H1 (cell line): ENCODE measurements around the gene NKG7. TPM values are rescaled to one million over a fixed set of nuclear protein-coding genes. Genes with fewer than 3 reads are reported as not detected.

ENCODE experiments used
- CTCF ChIA-PET: fragments of 300-600 bp; sonication (Branson Sonifier 250); formaldehyde crosslinking; loops from one replicate; lab custom pipeline; 2021; ENCODE audit not compliant: partially characterized antibody; lab: Charles Lee
- POLR2A ChIA-PET: fragments of 300-600 bp; sonication (Branson Sonifier 250); formaldehyde crosslinking; loops from one replicate; lab custom pipeline; 2021; ENCODE audit warnings: inconsistent platforms; ENCODE audit not compliant: partially characterized antibody; lab: Charles Lee
- DNase-seq, 2 experiments: peaks; one replicate each; pipeline versions ENCODE4 v3.0.0 to v3.0.0-alpha.2; 2010 to 2022; ENCODE audit warnings: low spot score in 2 of 2, low read depth in 1 of 2, mixed read lengths in 1 of 2
- FAIRE-seq: peaks from 2 replicates; lab custom pipeline; 2011; peaks lifted over from hg19 to GRCh38; lab: Jason Lieb, UNC
- H2AFZ ChIP-seq: 2 replicates; pipeline ENCODE4 v1.8.1; 2012; ENCODE audit warnings: low read length, inconsistent platforms
- H2AK5ac ChIP-seq: 2 replicates; pipeline ENCODE4 v1.6.1; 2013; ENCODE audit warnings: low read depth, low read length
- H2BK120ac ChIP-seq: replicated peaks from 2 replicates; pipeline ENCODE3; 2013; ENCODE audit warnings: low read depth, low read length, inconsistent platforms
- H2BK12ac ChIP-seq: 2 replicates; pipeline ENCODE4 v1.6.1; 2013; ENCODE audit warnings: low read depth, low read length
- H2BK15ac ChIP-seq: 2 replicates; pipeline ENCODE4 v1.6.1; 2013; ENCODE audit warnings: low read length
- H2BK20ac ChIP-seq: 2 replicates; pipeline ENCODE4 v1.6.1; 2013; ENCODE audit warnings: low read length
- H2BK5ac ChIP-seq: 2 replicates; pipeline ENCODE4 v1.6.1; 2013; ENCODE audit warnings: low read depth, low read length
- H3K14ac ChIP-seq: 2 replicates; pipeline ENCODE4 v1.6.1; 2013; ENCODE audit warnings: inconsistent platforms; ENCODE audit not compliant: insufficient read length
- H3K18ac ChIP-seq: 2 replicates; pipeline ENCODE4 v1.6.1; 2013; ENCODE audit warnings: low read length; ENCODE audit errors: extremely low read depth
- H3K23ac ChIP-seq: 2 replicates; pipeline ENCODE4 v1.6.1; 2013; ENCODE audit warnings: inconsistent platforms; ENCODE audit not compliant: insufficient read length
- H3K23me2 ChIP-seq: 2 replicates; pipeline ENCODE4 v1.6.1; 2013; ENCODE audit warnings: low read depth, low read length
- H3K27ac ChIP-seq: 2 replicates; pipeline ENCODE4 v1.6.1; 2011; ENCODE audit warnings: low read depth, low read length, inconsistent platforms
- H3K27me3 ChIP-seq, 4 experiments: replicated peaks in 1 of 4; 1 replicate in 1 of 4; 2 replicates in 3 of 4; pipeline versions ENCODE4 v1.6.1 to v1.8.1; 2011 to 2013; ENCODE audit warnings: low read length in 3 of 4, mild to moderate bottlenecking in 3 of 4, inconsistent platforms in 2 of 4, mixed read lengths in 2 of 4, moderate library complexity in 1 of 4; ENCODE audit not compliant: control insufficient read depth in 3 of 4, insufficient read depth in 3 of 4; ENCODE audit errors: extremely low read depth in 1 of 4
- H3K36me3 ChIP-seq, 4 experiments: 2 replicates each; pipeline versions ENCODE4 v1.6.1 to v1.8.1; 2011 to 2013; ENCODE audit warnings: mild to moderate bottlenecking in 4 of 4, low read length in 3 of 4, moderate library complexity in 2 of 4, control low read depth in 1 of 4, inconsistent platforms in 1 of 4; ENCODE audit not compliant: insufficient read depth in 4 of 4, control insufficient read depth in 2 of 4
- H3K4ac ChIP-seq: replicated peaks from 2 replicates; pipeline ENCODE3; 2013; ENCODE audit warnings: low read length, low read depth, mixed read lengths, inconsistent platforms; ENCODE audit not compliant: insufficient read length
- H3K4me1 ChIP-seq, 4 experiments: replicated peaks in 1 of 4; 1 replicate in 1 of 4; 2 replicates in 3 of 4; pipeline versions ENCODE4 v1.6.1 to v1.8.1; 2011 to 2013; ENCODE audit warnings: low read length in 3 of 4, inconsistent platforms in 2 of 4, mixed read lengths in 1 of 4; ENCODE audit not compliant: insufficient read depth in 4 of 4, control insufficient read depth in 3 of 4
- H3K4me2 ChIP-seq, 2 experiments: 2 replicates each; pipeline versions ENCODE4 v1.6.1 to v1.8.1; 2011 to 2013; ENCODE audit warnings: low read depth in 2 of 2, low read length in 2 of 2, control low read depth in 1 of 2, inconsistent platforms in 1 of 2, mild to moderate bottlenecking in 1 of 2; ENCODE audit not compliant: insufficient read depth in 1 of 2
- H3K4me3 ChIP-seq, 4 experiments: fragments of 200-600, 300-600 bp in 1 of 4; sonication (generic), shearing (Covaris generic), sonication (Bioruptor Twin) in 1 of 4; 2 replicates each; pipeline versions ENCODE4 v1.5.1 to v1.8.1; 2011 to 2016; ENCODE audit warnings: low read length in 4 of 4, low read depth in 3 of 4, control low read depth in 2 of 4, inconsistent platforms in 2 of 4, mild to moderate bottlenecking in 2 of 4, mixed read lengths in 1 of 4, moderate library complexity in 1 of 4; ENCODE audit not compliant: insufficient read depth in 2 of 4; ENCODE audit errors: extremely low read depth in 1 of 4
- H3K56ac ChIP-seq: replicated peaks from 2 replicates; pipeline ENCODE3; 2013; ENCODE audit warnings: low read depth, mild to moderate bottlenecking, mixed read lengths, low read length, inconsistent platforms; ENCODE audit not compliant: insufficient read length
- H3K79me1 ChIP-seq: 2 replicates; pipeline ENCODE4 v1.6.1; 2013; ENCODE audit warnings: low read depth, low read length, control low read depth
- H3K79me2 ChIP-seq, 2 experiments: 2 replicates each; pipeline versions ENCODE4 v1.6.1 to v1.8.1; 2012 to 2013; ENCODE audit warnings: low read length in 2 of 2, mild to moderate bottlenecking in 2 of 2, inconsistent platforms in 1 of 2; ENCODE audit not compliant: insufficient read depth in 2 of 2, control insufficient read depth in 1 of 2
- H3K9ac ChIP-seq, 4 experiments: replicated peaks in 1 of 4; 1 replicate in 1 of 4; 2 replicates in 3 of 4; pipeline versions ENCODE4 v1.6.1 to v1.8.1; 2011 to 2013; ENCODE audit warnings: low read depth in 3 of 4, low read length in 3 of 4, control low read depth in 2 of 4, mild to moderate bottlenecking in 2 of 4, moderate library complexity in 2 of 4, inconsistent platforms in 1 of 4; ENCODE audit errors: extremely low read depth in 1 of 4
- H3K9me3 ChIP-seq, 2 experiments: 2 replicates each; pipeline versions ENCODE4 v1.6.1 to v1.8.1; 2012 to 2013; ENCODE audit warnings: mild to moderate bottlenecking in 2 of 2, moderate library complexity in 2 of 2, control low read depth in 1 of 2, inconsistent platforms in 1 of 2, low read depth in 1 of 2, low read length in 1 of 2, mixed read lengths in 1 of 2; ENCODE audit not compliant: insufficient read depth in 2 of 2
- H4K20me1 ChIP-seq, 2 experiments: replicated peaks in 1 of 2; 2 replicates each; pipeline versions ENCODE3 to v1.8.1; 2011 to 2013; ENCODE audit warnings: inconsistent platforms in 2 of 2, low read length in 2 of 2, mild to moderate bottlenecking in 1 of 2; ENCODE audit not compliant: insufficient read depth in 2 of 2, control insufficient read depth in 1 of 2
- H4K5ac ChIP-seq: 2 replicates; pipeline ENCODE4 v1.6.1; 2013; ENCODE audit warnings: low read length, low read depth, mixed read lengths, inconsistent platforms; ENCODE audit not compliant: insufficient read length
- H4K8ac ChIP-seq: 2 replicates; pipeline ENCODE4 v1.8.0; 2013; ENCODE audit warnings: mild to moderate bottlenecking, moderate library complexity, low read length, inconsistent platforms; ENCODE audit not compliant: insufficient read depth; ENCODE audit errors: extremely low read depth
- H4K91ac ChIP-seq: replicated peaks from 2 replicates; pipeline ENCODE3; 2013; ENCODE audit warnings: low read length, mixed read lengths, inconsistent platforms; ENCODE audit not compliant: insufficient read length
- CEBPB ChIP-seq: IDR thresholded peaks from 2 replicates; pipeline ENCODE4 v1.6.1; 2012; ENCODE audit warnings: low read depth, low read length
- CHD2 ChIP-seq: IDR thresholded peaks from 2 replicates; pipeline ENCODE4 v1.6.1; 2012; ENCODE audit warnings: low read length, improper control_type of control experiment
- EGR1 ChIP-seq: IDR thresholded peaks from 2 replicates; pipeline ENCODE4 v1.6.1; 2011; ENCODE audit warnings: low read depth, low read length, borderline replicate concordance
- FOSL1 ChIP-seq: IDR thresholded peaks from 2 replicates; pipeline ENCODE4 v1.6.1; 2011; ENCODE audit warnings: mild to moderate bottlenecking, low read depth, low read length, moderate library complexity; ENCODE audit not compliant: insufficient read depth
- GTF2F1 ChIP-seq: IDR thresholded peaks from 2 replicates; pipeline ENCODE4 v1.6.1; 2012; ENCODE audit warnings: low read depth, low read length, improper control_type of control experiment, borderline replicate concordance
- POLR2A ChIP-seq, 2 experiments: IDR thresholded peaks; 1 replicate in 1 of 2; 2 replicates in 1 of 2; pipeline ENCODE4 v1.6.1; 2011; ENCODE audit warnings: low read depth in 2 of 2, low read length in 2 of 2, mild to moderate bottlenecking in 2 of 2; ENCODE audit errors: control extremely low read depth in 1 of 2
- POLR2AphosphoS5 ChIP-seq: IDR thresholded peaks from 2 replicates; pipeline ENCODE4 v1.6.1; 2011; ENCODE audit warnings: low read depth, low read length
- SIN3A ChIP-seq, 2 experiments: IDR thresholded peaks in 1 of 2; conservative IDR thresholded peaks in 1 of 2; 2 replicates each; pipeline ENCODE4 v1.6.1; 2011 to 2012; ENCODE audit warnings: low read length in 2 of 2, improper control_type of control experiment in 1 of 2, low read depth in 1 of 2, mild to moderate bottlenecking in 1 of 2
- SP2 ChIP-seq: IDR thresholded peaks from 2 replicates; pipeline ENCODE4 v1.6.1; 2012; ENCODE audit warnings: mild to moderate bottlenecking, low read length, inconsistent platforms
- SP4 ChIP-seq: IDR thresholded peaks from 2 replicates; pipeline ENCODE4 v1.6.1; 2012; ENCODE audit warnings: low read length, inconsistent platforms
- SUZ12 ChIP-seq: fragments of 200-600 bp; sonication (generic); IDR thresholded peaks from 2 replicates; pipeline ENCODE4 v1.6.1; 2012; ENCODE audit warnings: mild to moderate bottlenecking, inconsistent platforms, low read length, moderate library complexity, mixed read lengths
- TBP ChIP-seq: IDR thresholded peaks from 2 replicates; pipeline ENCODE4 v1.6.1; 2011; ENCODE audit warnings: low read depth, low read length, improper control_type of control experiment
- TCF12 ChIP-seq: IDR thresholded peaks from 2 replicates; pipeline ENCODE4 v1.6.1; 2011; ENCODE audit warnings: low read depth, mild to moderate bottlenecking, low read length
- TEAD4 ChIP-seq: IDR thresholded peaks from 2 replicates; pipeline ENCODE4 v1.6.1; 2012; ENCODE audit warnings: low read depth, low read length, inconsistent platforms, mixed read lengths
- WGBS, 2 experiments: shearing (Covaris generic) in 1 of 2; methylation state at CpG; one replicate each; pipeline versions ENCODE4 v1.1.6 to v1.1.7; 2013 to 2015; ENCODE audit warnings: low lambda C conversion rate in 2 of 2, mixed read lengths in 2 of 2, inconsistent platforms in 1 of 2, low coverage in 1 of 2, missing lambda C conversion rate in 1 of 2; ENCODE audit not compliant: insufficient replicate concordance in 2 of 2, insufficient coverage in 1 of 2, insufficient read length in 1 of 2; ENCODE audit errors: extremely low coverage in 1 of 2, missing lambda C conversion rate in 1 of 2; 5-methylcytosine and 5-hydroxymethylcytosine counted together
- polyA plus RNA-seq, 7 experiments: library from polyadenylated mRNA; depleted of rRNA in 3 of 7; stranded (reverse) in 5 of 7; unstranded in 2 of 7; fragments of >200 nt in 5 of 7; fragments of 200-250 nt in 2 of 7; gene quantifications; 1 replicate in 5 of 7; 2 replicates in 1 of 7; 4 replicates in 1 of 7; pipeline versions ENCODE4 v1.2.1 to v1.2.3, GENCODE V29; 2011 to 2013; ENCODE audit warnings: missing spikeins in 2 of 7, mixed read lengths in 2 of 7
- total RNA-seq: library from RNA; stranded (reverse); fragmentation: NEBNext Ultra II Directional; extraction: Animal tissue kit (Norgen Biotek cat#: 25700); gene quantifications from 2 replicates; pipeline ENCODE4 v1.2.1, GENCODE V29; 2021
- TF ChIP-seq, protein P1 (sequence below): IDR thresholded peaks from 2 replicates; pipeline ENCODE4 v1.6.1; 2012; ENCODE audit warnings: low read length, inconsistent platforms

NKG7 gene
- total and polyA plus RNA-seq, 2 of the 8 experiments (the other 6 are each of a cell fraction or from before 2014, with no cell fraction given) = not detected

DNA sequence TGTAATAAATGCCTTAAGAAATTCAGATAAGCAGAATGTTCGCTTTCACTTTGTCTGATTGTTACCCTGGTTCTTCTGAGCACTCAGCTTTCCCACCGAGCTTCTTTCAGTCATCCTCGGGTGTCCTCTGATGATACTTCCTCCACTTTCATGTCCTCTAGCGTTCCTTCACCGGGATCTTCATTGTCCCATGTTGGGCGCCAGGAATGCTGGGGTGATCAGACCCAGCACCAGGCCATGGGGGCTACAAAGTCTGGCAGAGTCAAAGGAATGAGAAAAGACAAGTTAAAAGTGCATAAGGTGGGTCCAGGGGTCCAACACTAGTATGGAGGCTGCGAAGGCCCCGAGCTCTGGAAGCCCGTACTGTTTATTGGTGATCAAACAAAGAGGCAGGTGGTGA, 29.7 kb upstream of the NKG7 start:
- Histone ChIP-seq H3K4me3 (no peak overlapping the region), H2BK15ac (no peak overlapping the region), H3K14ac (no peak overlapping the region), H3K79me1 (no peaks in the 10 kb centered on the region), H3K4me2 (no peak overlapping the region), H2BK5ac (no peak overlapping the region), H3K36me3 (peaks cover 0 to 9% (median 2%) of the 10 kb centered on the region in 4 experiments; a peak in 3 of 8 replicates), H4K8ac (no peak overlapping the region; the same call in 1 of the 2 replicates), H3K9ac (no peak overlapping the region), H3K9me3 (peaks cover 24 to 30% of the 10 kb centered on the region in 2 experiments), H2BK12ac (no peak overlapping the region), H4K5ac (no peak overlapping the region), H2AK5ac (no peak overlapping the region), H2BK20ac (no peak overlapping the region), H4K91ac (no peak overlapping the region), H2AFZ (no peak overlapping the region), H3K4me1 (no peaks in the 10 kb centered on the region), H3K27ac (no peak overlapping the region), H4K20me1 (no peaks in the 10 kb centered on the region), H3K23ac (no peak overlapping the region), H2BK120ac (no peak overlapping the region), H3K56ac (no peak overlapping the region), H3K79me2 (no peaks in the 10 kb centered on the region), H3K4ac (no peak overlapping the region), H3K18ac (no peak overlapping the region), H3K23me2 (no peaks in the 10 kb centered on the region), H3K27me3 (no peaks in the 10 kb centered on the region)
- POLR2A ChIA-PET = no interaction called here
- CTCF ChIA-PET = interaction anchor here (5.9 kb wide), 1 partner anchor 37 kb away, joined by 29 read pairs; no protein-coding TSS in a partner anchor
- DNase-seq (no peak), FAIRE-seq (no peak)
- WGBS, 2 experiments = 96% methylated on average over 9 of the region's 9 CpGs; no CpG with 5 or more reads in 1 of the 2 experiments
- no peak for TF ChIP-seq POLR2AphosphoS5
- no peak for TF ChIP-seq GTF2F1
- no peak for TF ChIP-seq EGR1
- no peak for TF ChIP-seq CHD2
- no peak for TF ChIP-seq SP4
- TF ChIP-seq SUZ12 = no peak
- TF ChIP-seq TCF12 = no peak
- no peak for TF ChIP-seq CEBPB
- TF ChIP-seq, protein P1, sequence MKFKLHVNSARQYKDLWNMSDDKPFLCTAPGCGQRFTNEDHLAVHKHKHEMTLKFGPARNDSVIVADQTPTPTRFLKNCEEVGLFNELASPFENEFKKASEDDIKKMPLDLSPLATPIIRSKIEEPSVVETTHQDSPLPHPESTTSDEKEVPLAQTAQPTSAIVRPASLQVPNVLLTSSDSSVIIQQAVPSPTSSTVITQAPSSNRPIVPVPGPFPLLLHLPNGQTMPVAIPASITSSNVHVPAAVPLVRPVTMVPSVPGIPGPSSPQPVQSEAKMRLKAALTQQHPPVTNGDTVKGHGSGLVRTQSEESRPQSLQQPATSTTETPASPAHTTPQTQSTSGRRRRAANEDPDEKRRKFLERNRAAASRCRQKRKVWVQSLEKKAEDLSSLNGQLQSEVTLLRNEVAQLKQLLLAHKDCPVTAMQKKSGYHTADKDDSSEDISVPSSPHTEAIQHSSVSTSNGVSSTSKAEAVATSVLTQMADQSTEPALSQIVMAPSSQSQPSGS = no peak
- no peak for TF ChIP-seq POLR2A (IDR thresholded peaks at IDR 0.05; ENCODE audit: control extremely low read depth in 1 of 2, low read depth in 2 of 2, low read length in 2 of 2)
- TF ChIP-seq FOSL1 = no peak
- TF ChIP-seq TBP = no peak
- no peak for TF ChIP-seq SIN3A (conservative IDR thresholded peaks at IDR 0.05 in 1 of 2, IDR thresholded peaks at IDR 0.05 in 1 of 2; ENCODE audit: low read depth in 1 of 2, low read length in 2 of 2)
- no peak for TF ChIP-seq SP2
- TF ChIP-seq TEAD4 = no peak
